Esophagus muscularis mucosa (tissue), 4 donors: ENCODE measurements around the gene AGT. TPM values are rescaled to one million over a fixed set of nuclear protein-coding genes. Genes with fewer than 3 reads are reported as not detected.

Experiments
- DNase-seq: peaks from one replicate; pipeline ENCODE4 v3.0.0-alpha.2; 2017; ENCODE audit errors: extremely low spot score
- H3K27ac ChIP-seq, 4 donors: fragments of 200-600 bp; sonication (generic); replicated peaks in 1 of 4; 1 replicate in 3 of 4; 2 replicates in 1 of 4; pipeline ENCODE4 v1.5.1; 2016 to 2019; ENCODE audit warnings: mild to moderate bottlenecking in 1 of 4
- H3K27me3 ChIP-seq, 4 donors: fragments of 200-600 bp; sonication (generic); one replicate each; pipeline versions ENCODE4 v1.5.1 to v1.6.0; 2016 to 2019
- H3K36me3 ChIP-seq, 4 donors: fragments of 200-600 bp; sonication (generic); one replicate each; pipeline ENCODE4 v1.5.1; 2016 to 2019
- H3K4me1 ChIP-seq, 4 donors: fragments of 200-600 bp; sonication (generic); one replicate each; pipeline ENCODE4 v1.5.1; 2016 to 2019
- H3K4me3 ChIP-seq, 4 donors: fragments of 200-600 bp; sonication (generic); 1 replicate in 2 of 4; 2 replicates in 2 of 4; pipeline ENCODE4 v1.5.1; 2016 to 2019; ENCODE audit warnings: mild to moderate bottlenecking in 4 of 4, moderate library complexity in 1 of 4
- H3K9me3 ChIP-seq, 4 donors: fragments of 200-600 bp; sonication (generic); 1 replicate in 3 of 4; 2 replicates in 1 of 4; pipeline ENCODE4 v1.5.1; 2016 to 2019
- CTCF ChIP-seq, 3 experiments: fragments of 200-600 bp in 2 of 3; fragments of 450-650 bp in 1 of 3; sonication (generic) in 2 of 3; IDR thresholded peaks; one replicate each; pipeline ENCODE4 v1.5.1; 2017 to 2019; ENCODE audit warnings: antibody characterized with exemption in 3 of 3, mild to moderate bottlenecking in 2 of 3, moderate library complexity in 1 of 3
- EP300 ChIP-seq: sonication (generic); formaldehyde crosslinking; IDR thresholded peaks from one replicate; pipeline ENCODE4 v1.6.1; 2017; ENCODE audit warnings: antibody characterized with exemption
- POLR2A ChIP-seq: fragments of 450-650 bp; IDR thresholded peaks from one replicate; pipeline ENCODE4 v1.6.1; 2017; ENCODE audit warnings: antibody characterized with exemption, moderate library complexity, mild to moderate bottlenecking, low read depth
- POLR2AphosphoS5 ChIP-seq, 2 donors: sonication (generic); formaldehyde crosslinking; IDR thresholded peaks; one replicate each; pipeline ENCODE4 v1.6.1; 2017; ENCODE audit warnings: antibody characterized with exemption in 2 of 2
- WGBS: methylation state at CpG from one replicate; pipeline ENCODE4 v1.1.5; 2018; 5-methylcytosine and 5-hydroxymethylcytosine counted together
- intact Hi-C: fragments of 100-400 bp; cut with DNase I; formaldehyde crosslinking; loops from one replicate; pipeline ENCODE4 v1.15.1; 2023
- total RNA-seq, 4 donors: library from RNA; depleted of rRNA; stranded (reverse); fragments of >200 nt; gene quantifications; one replicate each; pipeline versions ENCODE4 v1.1.0 to v1.2.1, GENCODE V29; 2016

Gene AGT
- total RNA-seq, 4 donors from 2014 or later = 3.7 to 15.3 (median 12.3) TPM

GRCh38 chr1:230745071-230745470 lies 31.1 kb upstream of the AGT start:
- intact Hi-C loops = no loop called here
- Histone ChIP-seq H3K9me3 (no peaks in the 10 kb centered on the region), H3K4me3 (no peak overlapping the region), H3K27me3 (peaks cover 0 to 11% (median 0%) of the 10 kb centered on the region in 4 donors), H3K4me1 (no peaks in the 10 kb centered on the region), H3K36me3 (no peaks in the 10 kb centered on the region), H3K27ac (no peak overlapping the region)
- DNase-seq = no peak
- WGBS = 71% methylated on average over 3 of the region's 3 CpGs
- TF ChIP-seq EP300 (no peak), CTCF (IDR thresholded peaks at IDR 0.05) (no peak), POLR2A (no peak), POLR2AphosphoS5 (IDR thresholded peaks at IDR 0.05) (no peak)

- Histone ChIP-seq H3K27me3 (peaks cover 0 to 11% (median 0%) of the 10 kb centered on the region in 4 donors), H3K27ac (no peak overlapping the region), H3K4me1 (no peaks in the 10 kb centered on the region), H3K36me3 (no peaks in the 10 kb centered on the region), H3K4me3 (no peak overlapping the region), H3K9me3 (no peaks in the 10 kb centered on the region)
- no peak for DNase-seq
- 75% methylated on average over 5 of the region's 5 CpGs for WGBS
- intact Hi-C loops = no loop called here
- TF ChIP-seq CTCF (IDR thresholded peaks at IDR 0.05) (no peak), POLR2A (no peak), POLR2AphosphoS5 (IDR thresholded peaks at IDR 0.05) (no peak), EP300 (no peak)
These were observed 30.5 kb upstream of the AGT start for GRCh38 chr1:230744382-230744781.

- no peak for DNase-seq
- H3K27ac ChIP-seq = no peak overlapping the region
- no peak for TF ChIP-seq CTCF (IDR thresholded peaks at IDR 0.05)
- no peak for TF ChIP-seq POLR2A
- TF ChIP-seq EP300 = no peak
- no peak for TF ChIP-seq POLR2AphosphoS5 (IDR thresholded peaks at IDR 0.05)
- H3K27me3 ChIP-seq = peaks cover 0 to 7% (median 0%) of the 10 kb centered on the region in 4 donors
- no peaks in the 10 kb centered on the region for H3K36me3 ChIP-seq
- 66% methylated on average over 2 of the region's 2 CpGs for WGBS
- H3K9me3 ChIP-seq = no peaks in the 10 kb centered on the region
- no peak overlapping the region for H3K4me3 ChIP-seq
- intact Hi-C loops = no loop called here
- no peaks in the 10 kb centered on the region for H3K4me1 ChIP-seq
These were observed 30.0 kb upstream of the AGT start for GRCh38 chr1:230743899-230744298.

- no peak overlapping the region for H3K27ac ChIP-seq
- TF ChIP-seq POLR2A (no peak), POLR2AphosphoS5 (IDR thresholded peaks at IDR 0.05) (no peak), CTCF (IDR thresholded peaks at IDR 0.05) (no peak), EP300 (no peak)
- no peak overlapping the region for H3K4me3 ChIP-seq
- no peak for DNase-seq
- H3K36me3 ChIP-seq = no peaks in the 10 kb centered on the region
- peaks cover 0 to 6% (median 0%) of the 10 kb centered on the region in 4 donors for H3K9me3 ChIP-seq
- WGBS = 93% methylated on average over 12 of the region's 12 CpGs
- H3K4me1 ChIP-seq = no peaks in the 10 kb centered on the region
- intact Hi-C loops = no loop called here
- H3K27me3 ChIP-seq = no peaks in the 10 kb centered on the region
These were observed 25.8 kb upstream of the AGT start for GRCh38 chr1:230739564-230740290.
